HepG2 (cell line): ENCODE measurements around the gene SLC25A33.

Source experiments
- CTCF ChIP-seq: sonication (generic); formaldehyde crosslinking; IDR thresholded peaks from 2 replicates; pipeline ENCODE4 v1.5.0; 2020; ENCODE audit warnings: mild to moderate bottlenecking, missing genetic modification reagents, moderate library complexity
- EZH2 ChIP-seq: conservative IDR thresholded peaks from 2 replicates; pipeline ENCODE4 v1.6.1; 2012; ENCODE audit warnings: mild to moderate bottlenecking, low read depth, low read length, moderate library complexity
- FOXJ3 ChIP-seq: sonication (generic); formaldehyde crosslinking; IDR thresholded peaks from 2 replicates; pipeline ENCODE4 v1.4.0; 2020; ENCODE audit warnings: missing genetic modification reagents, mild to moderate bottlenecking, borderline replicate concordance
- FOXO4 ChIP-seq: sonication (generic); formaldehyde crosslinking; conservative IDR thresholded peaks from 2 replicates; pipeline ENCODE4 v1.8.1; 2023; ENCODE audit warnings: missing genetic modification reagents
- MAX ChIP-seq: IDR thresholded peaks from 2 replicates; pipeline ENCODE4 v1.6.1; 2012; ENCODE audit warnings: inconsistent platforms
- MED13 ChIP-seq: sonication (generic); formaldehyde crosslinking; IDR thresholded peaks from 2 replicates; pipeline ENCODE4 v1.5.0; 2020; ENCODE audit warnings: missing genetic modification reagents
- PATZ1 ChIP-seq: sonication (generic); formaldehyde crosslinking; IDR thresholded peaks from 2 replicates; pipeline ENCODE4 v1.4.0; 2020; ENCODE audit warnings: missing genetic modification reagents
- PHB2 ChIP-seq: fragments of 450-650 bp; IDR thresholded peaks from 2 replicates; pipeline ENCODE4 v1.6.1; 2018; ENCODE audit not compliant: partially characterized antibody
- POGK ChIP-seq: sonication (generic); formaldehyde crosslinking; conservative IDR thresholded peaks from 2 replicates; pipeline ENCODE4 v1.8.0; 2022; ENCODE audit warnings: mild to moderate bottlenecking, moderate library complexity, missing genetic modification reagents
- POLR2A ChIP-seq, 2 experiments: IDR thresholded peaks; 2 replicates each; pipeline ENCODE4 v1.6.1; 2011; ENCODE audit warnings: low read depth in 2 of 2, low read length in 2 of 2, mild to moderate bottlenecking in 1 of 2, moderate library complexity in 1 of 2; ENCODE audit not compliant: insufficient read depth in 1 of 2
- RARG ChIP-seq: sonication (generic); formaldehyde crosslinking; IDR thresholded peaks from 2 replicates; pipeline ENCODE4 v1.4.0; 2020; ENCODE audit warnings: low read depth, mild to moderate bottlenecking, missing genetic modification reagents
- SIN3A ChIP-seq: IDR thresholded peaks from 2 replicates; pipeline ENCODE4 v1.6.1; 2011; ENCODE audit warnings: low read depth, mild to moderate bottlenecking, control low read depth, low read length, borderline replicate concordance
- TFAP4 ChIP-seq: sonication (generic); IDR thresholded peaks from 2 replicates; pipeline ENCODE4 v1.6.1; 2016; ENCODE audit warnings: low read depth, borderline replicate concordance

GRCh38 chr1:9606948-9607347, 67.7 kb downstream of the SLC25A33 start:
- TF ChIP-seq PHB2 (no peak), FOXO4 (CRISPR knock-in tag) (no peak), PATZ1 (CRISPR knock-in tag) (no peak), FOXJ3 (CRISPR knock-in tag) (no peak), CTCF (no peak), MED13 (CRISPR knock-in tag) (no peak), MAX (no peak), POLR2A (IDR thresholded peaks at IDR 0.05; ENCODE audit: insufficient read depth in 1 of 2, low read depth in 2 of 2, low read length in 2 of 2) (no peak), EZH2 (no peak), TFAP4 (no peak), POGK (no peak), SIN3A (no peak), RARG (CRISPR knock-in tag) (no peak)
